HepG2 (cell line): ENCODE data around the gene SNRNP200. TPM values are rescaled to one million over a fixed set of nuclear protein-coding genes. Genes with fewer than 3 reads are reported as not detected.

Source experiments
- CENPX ChIP-seq: sonication (generic); formaldehyde crosslinking; IDR thresholded peaks from 2 replicates; pipeline ENCODE4 v1.9.0; 2021; ENCODE audit warnings: mild to moderate bottlenecking, missing genetic modification reagents, moderate library complexity
- FOSL2 ChIP-seq: sonication (generic); formaldehyde crosslinking; IDR thresholded peaks from 2 replicates; pipeline ENCODE4 v1.4.0; 2020; ENCODE audit warnings: missing genetic modification reagents
- GATAD2A ChIP-seq: IDR thresholded peaks from 2 replicates; pipeline ENCODE4 v1.6.1; 2016
- GFI1 ChIP-seq: sonication (generic); formaldehyde crosslinking; IDR thresholded peaks from 2 replicates; pipeline ENCODE4 v1.5.0; 2020; ENCODE audit warnings: missing genetic modification reagents, mild to moderate bottlenecking, borderline replicate concordance
- HDAC2 ChIP-seq: sonication (generic); formaldehyde crosslinking; IDR thresholded peaks from 2 replicates; pipeline ENCODE4 v1.4.0; 2020; ENCODE audit warnings: missing genetic modification reagents
- HMGA1 ChIP-seq: sonication (generic); formaldehyde crosslinking; conservative IDR thresholded peaks from 2 replicates; pipeline ENCODE4 v1.4.0; 2020; ENCODE audit warnings: missing genetic modification reagents
- HNRNPLL ChIP-seq: fragments of 200-400 bp; formaldehyde crosslinking; IDR thresholded peaks from 2 replicates; pipeline ENCODE4 v1.6.1; 2017; ENCODE audit warnings: mild to moderate bottlenecking, low read depth, low read length; ENCODE audit not compliant: poor library complexity, severe bottlenecking
- IRX3 ChIP-seq: sonication (generic); formaldehyde crosslinking; IDR thresholded peaks from 2 replicates; pipeline ENCODE4 v1.8.1; 2023; ENCODE audit warnings: mild to moderate bottlenecking, low read depth, missing genetic modification reagents, borderline replicate concordance
- LCORL ChIP-seq, 2 experiments: fragments of 450-650 bp in 1 of 2; sonication (generic) in 1 of 2; formaldehyde crosslinking in 1 of 2; IDR thresholded peaks; 2 replicates each; pipeline versions ENCODE4 v1.5.0 to v1.6.1; 2017 to 2020; ENCODE audit warnings: antibody characterized with exemption in 1 of 2, missing genetic modification reagents in 1 of 2
- MIXL1 ChIP-seq: IDR thresholded peaks from 2 replicates; pipeline ENCODE4 v1.6.1; 2016
- NFKB2 ChIP-seq: sonication (generic); formaldehyde crosslinking; IDR thresholded peaks from 2 replicates; pipeline ENCODE4 v1.4.0; 2020; ENCODE audit warnings: missing genetic modification reagents, borderline replicate concordance
- SP140L ChIP-seq: sonication (generic); formaldehyde crosslinking; IDR thresholded peaks from 2 replicates; pipeline ENCODE4 v1.4.0; 2020; ENCODE audit warnings: missing genetic modification reagents, borderline replicate concordance
- STAT5B ChIP-seq: sonication (generic); formaldehyde crosslinking; IDR thresholded peaks from 2 replicates; pipeline ENCODE4 v1.4.0; 2020; ENCODE audit warnings: missing genetic modification reagents
- TBX3 ChIP-seq: fragments of 450-650 bp; IDR thresholded peaks from 2 replicates; pipeline ENCODE4 v1.6.1; 2017; ENCODE audit warnings: antibody characterized with exemption, mild to moderate bottlenecking, inconsistent platforms, borderline replicate concordance
- YEATS2 ChIP-seq: sonication (generic); formaldehyde crosslinking; IDR thresholded peaks from 2 replicates; pipeline ENCODE4 v1.4.0; 2020; ENCODE audit warnings: missing genetic modification reagents, borderline replicate concordance
- ZBTB7B ChIP-seq: sonication (generic); formaldehyde crosslinking; IDR thresholded peaks from 2 replicates; pipeline ENCODE4 v1.4.0; 2020; ENCODE audit warnings: missing genetic modification reagents
- ZNF333 ChIP-seq: sonication (generic); formaldehyde crosslinking; IDR thresholded peaks from 2 replicates; pipeline ENCODE4 v1.4.0; 2020; ENCODE audit warnings: mild to moderate bottlenecking, missing genetic modification reagents, borderline replicate concordance
- ZNF530 ChIP-seq: sonication (generic); formaldehyde crosslinking; IDR thresholded peaks from 2 replicates; pipeline ENCODE4 v1.5.0; 2020; ENCODE audit warnings: low read depth, mild to moderate bottlenecking, missing genetic modification reagents
- ZNF569 ChIP-seq: sonication (generic); formaldehyde crosslinking; IDR thresholded peaks from 2 replicates; pipeline ENCODE4 v1.5.0; 2020; ENCODE audit warnings: mild to moderate bottlenecking, missing genetic modification reagents, moderate library complexity, borderline replicate concordance
- ZNF737 ChIP-seq: sonication (generic); formaldehyde crosslinking; IDR thresholded peaks from 2 replicates; pipeline ENCODE4 v1.5.0; 2020; ENCODE audit warnings: missing genetic modification reagents, mild to moderate bottlenecking, borderline replicate concordance
- ZNF879 ChIP-seq: sonication (generic); formaldehyde crosslinking; IDR thresholded peaks from 2 replicates; pipeline ENCODE4 v1.8.1; 2023; ENCODE audit warnings: missing genetic modification reagents
- polyA plus RNA-seq, 8 experiments: library from polyadenylated mRNA; depleted of rRNA in 3 of 8; stranded (reverse) in 7 of 8; unstranded in 1 of 8; fragments of >200 nt; fragmentation: Illumina TruSeq in 4 of 8; extraction: Trizol in 4 of 8; gene quantifications; 2 replicates each; pipeline versions ENCODE4 v1.2.1 to v1.2.3, GENCODE V29; 2011 to 2016; ENCODE audit warnings: low read depth in 4 of 8, missing spikeins in 1 of 8, mixed read lengths in 1 of 8; ENCODE audit not compliant: insufficient read depth in 1 of 8
- total RNA-seq, 5 experiments: library from RNA; depleted of rRNA; stranded (reverse); fragments of >200 nt; fragmentation: Illumina TruSeq; extraction: Trizol; gene quantifications; 2 replicates each; pipeline ENCODE4 v1.2.3, GENCODE V29; 2016; ENCODE audit warnings: low read depth in 1 of 5
- TF ChIP-seq, protein P1 (sequence below): sonication (generic); formaldehyde crosslinking; IDR thresholded peaks from 2 replicates; pipeline ENCODE4 v1.5.0; 2020; ENCODE audit warnings: missing genetic modification reagents, mild to moderate bottlenecking, borderline replicate concordance
- TF ChIP-seq, protein P2 (sequence below): sonication (generic); formaldehyde crosslinking; IDR thresholded peaks from 2 replicates; pipeline ENCODE4 v1.5.0; 2020; ENCODE audit warnings: mild to moderate bottlenecking, missing genetic modification reagents, borderline replicate concordance
- TF ChIP-seq, protein P3 (sequence below): sonication (generic); formaldehyde crosslinking; IDR thresholded peaks from 2 replicates; pipeline ENCODE4 v1.5.1; 2020; ENCODE audit warnings: missing genetic modification reagents, mild to moderate bottlenecking, borderline replicate concordance

The SNRNP200 gene
- total and polyA plus RNA-seq, 2 of the 13 experiments (the other 11 are each of a cell fraction or from before 2014, with no cell fraction given), result 99.0 to 232 TPM

DNA sequence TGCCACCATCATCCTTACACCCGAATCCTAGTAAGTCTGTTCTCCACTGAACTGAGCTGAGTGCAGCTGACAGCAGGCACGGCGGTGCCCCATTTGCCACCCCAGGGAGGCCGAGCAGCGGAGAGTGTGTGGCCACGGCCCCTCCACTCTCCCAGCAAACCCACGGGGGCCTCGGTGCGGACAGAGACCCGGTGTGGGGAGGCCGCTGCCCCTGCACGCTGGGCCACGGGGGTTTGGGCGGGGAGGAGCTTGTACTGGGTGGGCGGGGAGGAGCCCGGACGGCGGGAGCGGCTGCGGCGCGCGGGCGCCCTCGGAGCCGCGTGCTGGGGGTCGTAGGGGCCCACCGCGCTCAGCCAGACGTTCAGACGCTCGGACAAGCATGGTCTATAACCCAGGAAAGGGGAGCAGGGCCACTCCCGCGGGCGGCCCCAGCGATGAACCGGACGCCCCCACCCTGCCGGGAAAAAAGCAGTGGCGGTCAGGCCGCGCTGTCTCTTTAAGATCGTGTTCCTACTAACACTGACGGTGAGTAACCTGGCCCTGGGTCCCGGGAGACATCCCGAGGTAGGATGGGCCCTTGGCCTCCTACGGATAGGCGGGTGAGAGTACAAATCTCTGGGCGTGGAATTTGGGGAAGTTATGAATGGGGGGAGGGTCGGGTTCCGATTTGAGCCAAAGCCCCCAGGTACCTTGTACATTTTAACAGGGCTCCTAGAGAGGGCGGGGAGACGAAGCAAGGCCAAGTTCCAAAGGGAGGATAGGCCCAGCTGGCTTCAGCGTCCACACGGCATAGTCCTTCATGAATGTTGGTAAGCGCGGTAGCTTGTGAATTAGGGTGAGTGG lies 19.9 kb upstream of the SNRNP200 start, which contains the start of gene ITPRIPL1 (continued):
- TF ChIP-seq SP140L (CRISPR knock-in tag) (no peak), IRX3 (CRISPR knock-in tag) (0 out of 2 replicates have a peak, but pooled peaks have one; percentile 40), LCORL (IDR thresholded peaks at IDR 0.05) (no peak), LCORL (CRISPR knock-in tag; IDR thresholded peaks at IDR 0.05) (peak; percentile 10; the same call in 1 of the 2 replicates), ZNF737 (CRISPR knock-in tag) (no peak), ZNF333 (CRISPR knock-in tag) (no peak), HNRNPLL (peak; percentile 40), NFKB2 (no peak; the same call in 1 of the 2 replicates), MIXL1 (CRISPR knock-in tag) (no peak), ZBTB7B (CRISPR knock-in tag) (peak; percentile 94), ZNF569 (CRISPR knock-in tag) (no peak), FOSL2 (CRISPR knock-in tag) (no peak), HDAC2 (CRISPR knock-in tag) (no peak), ZNF879 (CRISPR knock-in tag) (no peak; the same call in 1 of the 2 replicates), GFI1 (CRISPR knock-in tag) (peak; percentile 60; the same call in 1 of the 2 replicates), GATAD2A (CRISPR knock-in tag) (peak; percentile 12; the same call in 1 of the 2 replicates), HMGA1 (CRISPR knock-in tag) (no peak), STAT5B (no peak), ZNF530 (CRISPR knock-in tag) (no peak), TBX3 (no peak), CENPX (no peak), YEATS2 (CRISPR knock-in tag) (no peak)
- TF ChIP-seq, protein P1, sequence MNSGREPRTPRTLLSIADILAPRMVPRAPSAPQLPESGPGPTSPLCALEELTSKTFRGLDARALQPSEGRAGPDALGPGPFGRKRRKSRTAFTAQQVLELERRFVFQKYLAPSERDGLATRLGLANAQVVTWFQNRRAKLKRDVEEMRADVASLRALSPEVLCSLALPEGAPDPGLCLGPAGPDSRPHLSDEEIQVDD (CRISPR knock-in tag), result 0 out of 2 replicates have a peak, but pooled peaks have one; percentile 21
- TF ChIP-seq, protein P2, sequence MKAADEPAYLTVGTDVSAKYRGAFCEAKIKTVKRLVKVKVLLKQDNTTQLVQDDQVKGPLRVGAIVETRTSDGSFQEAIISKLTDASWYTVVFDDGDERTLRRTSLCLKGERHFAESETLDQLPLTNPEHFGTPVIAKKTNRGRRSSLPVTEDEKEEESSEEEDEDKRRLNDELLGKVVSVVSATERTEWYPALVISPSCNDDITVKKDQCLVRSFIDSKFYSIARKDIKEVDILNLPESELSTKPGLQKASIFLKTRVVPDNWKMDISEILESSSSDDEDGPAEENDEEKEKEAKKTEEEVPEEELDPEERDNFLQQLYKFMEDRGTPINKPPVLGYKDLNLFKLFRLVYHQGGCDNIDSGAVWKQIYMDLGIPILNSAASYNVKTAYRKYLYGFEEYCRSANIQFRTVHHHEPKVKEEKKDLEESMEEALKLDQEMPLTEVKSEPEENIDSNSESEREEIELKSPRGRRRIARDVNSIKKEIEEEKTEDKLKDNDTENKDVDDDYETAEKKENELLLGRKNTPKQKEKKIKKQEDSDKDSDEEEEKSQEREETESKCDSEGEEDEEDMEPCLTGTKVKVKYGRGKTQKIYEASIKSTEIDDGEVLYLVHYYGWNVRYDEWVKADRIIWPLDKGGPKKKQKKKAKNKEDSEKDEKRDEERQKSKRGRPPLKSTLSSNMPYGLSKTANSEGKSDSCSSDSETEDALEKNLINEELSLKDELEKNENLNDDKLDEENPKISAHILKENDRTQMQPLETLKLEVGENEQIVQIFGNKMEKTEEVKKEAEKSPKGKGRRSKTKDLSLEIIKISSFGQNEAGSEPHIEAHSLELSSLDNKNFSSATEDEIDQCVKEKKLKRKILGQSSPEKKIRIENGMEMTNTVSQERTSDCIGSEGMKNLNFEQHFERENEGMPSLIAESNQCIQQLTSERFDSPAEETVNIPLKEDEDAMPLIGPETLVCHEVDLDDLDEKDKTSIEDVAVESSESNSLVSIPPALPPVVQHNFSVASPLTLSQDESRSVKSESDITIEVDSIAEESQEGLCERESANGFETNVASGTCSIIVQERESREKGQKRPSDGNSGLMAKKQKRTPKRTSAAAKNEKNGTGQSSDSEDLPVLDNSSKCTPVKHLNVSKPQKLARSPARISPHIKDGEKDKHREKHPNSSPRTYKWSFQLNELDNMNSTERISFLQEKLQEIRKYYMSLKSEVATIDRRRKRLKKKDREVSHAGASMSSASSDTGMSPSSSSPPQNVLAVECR (CRISPR knock-in tag), result peak; percentile 75
- TF ChIP-seq, protein P3, sequence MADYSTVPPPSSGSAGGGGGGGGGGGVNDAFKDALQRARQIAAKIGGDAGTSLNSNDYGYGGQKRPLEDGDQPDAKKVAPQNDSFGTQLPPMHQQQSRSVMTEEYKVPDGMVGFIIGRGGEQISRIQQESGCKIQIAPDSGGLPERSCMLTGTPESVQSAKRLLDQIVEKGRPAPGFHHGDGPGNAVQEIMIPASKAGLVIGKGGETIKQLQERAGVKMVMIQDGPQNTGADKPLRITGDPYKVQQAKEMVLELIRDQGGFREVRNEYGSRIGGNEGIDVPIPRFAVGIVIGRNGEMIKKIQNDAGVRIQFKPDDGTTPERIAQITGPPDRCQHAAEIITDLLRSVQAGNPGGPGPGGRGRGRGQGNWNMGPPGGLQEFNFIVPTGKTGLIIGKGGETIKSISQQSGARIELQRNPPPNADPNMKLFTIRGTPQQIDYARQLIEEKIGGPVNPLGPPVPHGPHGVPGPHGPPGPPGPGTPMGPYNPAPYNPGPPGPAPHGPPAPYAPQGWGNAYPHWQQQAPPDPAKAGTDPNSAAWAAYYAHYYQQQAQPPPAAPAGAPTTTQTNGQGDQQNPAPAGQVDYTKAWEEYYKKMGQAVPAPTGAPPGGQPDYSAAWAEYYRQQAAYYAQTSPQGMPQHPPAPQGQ (CRISPR knock-in tag), result no peak
